OCI-LY3 (cell line): ENCODE results near the gene TCF21.

Experiments used
- CTCF ChIP-seq: fragments of 200-600, 300-600 bp; sonication (generic); IDR thresholded peaks from 2 replicates; pipeline ENCODE4 v1.5.1; 2014; ENCODE audit warnings: antibody characterized with exemption, low read length, low read depth
- EZH2phosphoT487 ChIP-seq: fragments of 200-600 bp; shearing (Covaris generic); IDR thresholded peaks from 2 replicates; pipeline ENCODE4 v1.6.1; 2018; ENCODE audit warnings: antibody characterized with exemption, mixed run types, low read depth

GRCh38 chr6:133895573-133896343 is 6.8 kb downstream of the TCF21 start:
- TF ChIP-seq CTCF: no peak
- TF ChIP-seq EZH2phosphoT487: no peak
